Measurements from ENCODE around the gene ATRNL1.

The ATRNL1 gene

GRCh38 chr10:115985786-115986185 is 892.6 kb downstream of the ATRNL1 start:
- H3K9me2 ChIP-seq (replicated peaks; ENCODE audit: insufficient read depth, low read length) = no peaks in the 10 kb centered on the region
- no peak overlapping the region for H3K4me2 ChIP-seq (ENCODE audit: low read depth, low read length)
- H2AFZ ChIP-seq (ENCODE audit: low read length) = no peak overlapping the region
- H3K27me3 ChIP-seq (replicated peaks; ENCODE audit: insufficient read depth, low read length) = no peaks in the 10 kb centered on the region
- no peak for DNase-seq
- TF ChIP-seq EZH2phosphoT487 (IDR thresholded peaks at IDR 0.05; ENCODE audit: low read length) = no peak
- no peak for TF ChIP-seq EZH2 (optimal IDR thresholded peaks at IDR 0.05; ENCODE audit: low read depth, low read length)
- no peak for TF ChIP-seq CTCF (IDR thresholded peaks at IDR 0.05; ENCODE audit: low read length)
- H4K20me1 ChIP-seq (ENCODE audit: insufficient read depth, low read length) = no peaks in the 10 kb centered on the region
- no peaks in the 10 kb centered on the region for H3F3A ChIP-seq (ENCODE audit: insufficient read depth, low read length)
- H3K9ac ChIP-seq (ENCODE audit: low read length) = no peak overlapping the region
- H3K27ac ChIP-seq (ENCODE audit: low read length) = no peak overlapping the region
- H3K79me2 ChIP-seq (ENCODE audit: low read length) = no peaks in the 10 kb centered on the region
- no peaks in the 10 kb centered on the region for H3K4me1 ChIP-seq (ENCODE audit: low read length)
- no peaks in the 10 kb centered on the region for H3K36me3 ChIP-seq (replicated peaks; ENCODE audit: insufficient read depth, low read length)
- no peaks in the 10 kb centered on the region for H3K9me3 ChIP-seq (replicated peaks; ENCODE audit: insufficient read depth, low read length)
- H3K4me3 ChIP-seq (ENCODE audit: low read length) = no peak overlapping the region

GRCh38 chr10:115988380-115988779 is 895.2 kb downstream of the ATRNL1 start:
- H3K9me3 ChIP-seq (replicated peaks; ENCODE audit: insufficient read depth, low read length) = no peaks in the 10 kb centered on the region
- H3K36me3 ChIP-seq (replicated peaks; ENCODE audit: insufficient read depth, low read length) = no peaks in the 10 kb centered on the region
- no peak overlapping the region for H3K4me3 ChIP-seq (ENCODE audit: low read length)
- H3K27me3 ChIP-seq (replicated peaks; ENCODE audit: insufficient read depth, low read length) = no peaks in the 10 kb centered on the region
- H2AFZ ChIP-seq (ENCODE audit: low read length) = no peak overlapping the region
- H3K27ac ChIP-seq (ENCODE audit: low read length) = no peak overlapping the region
- no peak overlapping the region for H3K4me2 ChIP-seq (ENCODE audit: low read depth, low read length)
- H4K20me1 ChIP-seq (ENCODE audit: insufficient read depth, low read length) = no peaks in the 10 kb centered on the region
- H3K9me2 ChIP-seq (replicated peaks; ENCODE audit: insufficient read depth, low read length) = no peaks in the 10 kb centered on the region
- no peak for TF ChIP-seq EZH2phosphoT487 (IDR thresholded peaks at IDR 0.05; ENCODE audit: low read length)
- no peaks in the 10 kb centered on the region for H3K79me2 ChIP-seq (ENCODE audit: low read length)
- H3K4me1 ChIP-seq (ENCODE audit: low read length) = no peaks in the 10 kb centered on the region
- no peak for DNase-seq
- H3K9ac ChIP-seq (ENCODE audit: low read length) = no peak overlapping the region
- no peaks in the 10 kb centered on the region for H3F3A ChIP-seq (ENCODE audit: insufficient read depth, low read length)

- Histone ChIP-seq H3K9me3 (replicated peaks; ENCODE audit: insufficient read depth, low read length) (no peaks in the 10 kb centered on the region), H3F3A (ENCODE audit: insufficient read depth, low read length) (no peaks in the 10 kb centered on the region), H2AFZ (ENCODE audit: low read length) (no peak overlapping the region), H3K4me3 (ENCODE audit: low read length) (no peak overlapping the region), H3K79me2 (ENCODE audit: low read length) (no peaks in the 10 kb centered on the region), H3K27me3 (replicated peaks; ENCODE audit: insufficient read depth, low read length) (no peaks in the 10 kb centered on the region), H3K9me2 (replicated peaks; ENCODE audit: insufficient read depth, low read length) (no peaks in the 10 kb centered on the region), H3K27ac (ENCODE audit: low read length) (no peak overlapping the region), H3K36me3 (replicated peaks; ENCODE audit: insufficient read depth, low read length) (no peaks in the 10 kb centered on the region), H3K4me2 (ENCODE audit: low read depth, low read length) (no peak overlapping the region), H4K20me1 (ENCODE audit: insufficient read depth, low read length) (no peaks in the 10 kb centered on the region), H3K4me1 (ENCODE audit: low read length) (no peaks in the 10 kb centered on the region), H3K9ac (ENCODE audit: low read length) (no peak overlapping the region)
- no peak for TF ChIP-seq EZH2phosphoT487 (IDR thresholded peaks at IDR 0.05; ENCODE audit: low read length)
- TF ChIP-seq CTCF (IDR thresholded peaks at IDR 0.05; ENCODE audit: low read length) = no peak
- no peak for TF ChIP-seq EZH2 (optimal IDR thresholded peaks at IDR 0.05; ENCODE audit: low read depth, low read length)
- DNase-seq = no peak
Observed at GRCh38 chr10:115989621-115990020, 896.5 kb downstream of the ATRNL1 start.

- TF ChIP-seq CTCF (IDR thresholded peaks at IDR 0.05; ENCODE audit: low read length) (no peak), EZH2phosphoT487 (IDR thresholded peaks at IDR 0.05; ENCODE audit: low read length) (no peak), EZH2 (optimal IDR thresholded peaks at IDR 0.05; ENCODE audit: low read depth, low read length) (no peak)
- no peak overlapping the region for H2AFZ ChIP-seq (ENCODE audit: low read length)
- no peaks in the 10 kb centered on the region for H3K27me3 ChIP-seq (replicated peaks; ENCODE audit: insufficient read depth, low read length)
- DNase-seq = no peak
- no peaks in the 10 kb centered on the region for H3K9me3 ChIP-seq (replicated peaks; ENCODE audit: insufficient read depth, low read length)
- no peak overlapping the region for H3K9ac ChIP-seq (ENCODE audit: low read length)
- no peaks in the 10 kb centered on the region for H3F3A ChIP-seq (ENCODE audit: insufficient read depth, low read length)
- no peak overlapping the region for H3K27ac ChIP-seq (ENCODE audit: low read length)
- H3K4me1 ChIP-seq (ENCODE audit: low read length) = no peaks in the 10 kb centered on the region
- H4K20me1 ChIP-seq (ENCODE audit: insufficient read depth, low read length) = no peaks in the 10 kb centered on the region
- H3K79me2 ChIP-seq (ENCODE audit: low read length) = no peaks in the 10 kb centered on the region
- no peak overlapping the region for H3K4me3 ChIP-seq (ENCODE audit: low read length)
- H3K4me2 ChIP-seq (ENCODE audit: low read depth, low read length) = no peak overlapping the region
- H3K36me3 ChIP-seq (replicated peaks; ENCODE audit: insufficient read depth, low read length) = no peaks in the 10 kb centered on the region
- H3K9me2 ChIP-seq (replicated peaks; ENCODE audit: insufficient read depth, low read length) = no peaks in the 10 kb centered on the region
Observed at GRCh38 chr10:115992236-115992986, 899.2 kb downstream of the ATRNL1 start.

Data from MM.1S (cell line).